ENCODE measurements around the gene HS6ST1.
A peak's percentile ranks its signal among the peaks of the same experiment; 100 is the strongest.

The HS6ST1 gene

GRCh38 chr2:128234613-128235012, 84.1 kb downstream of the HS6ST1 start:
- Histone ChIP-seq H3K4me1 (ENCODE audit: control insufficient read depth in 1 of 2, insufficient read depth in 1 of 2, low read depth in 1 of 2, low read length in 1 of 2) (peaks cover 9 to 11% of the 10 kb centered on the region in 2 experiments), H3K36me3 (no peaks in the 10 kb centered on the region), H3K9me3 (no peaks in the 10 kb centered on the region), H3K4me3 (ENCODE audit: low read depth in 1 of 2, low read length in 1 of 2) (no peak overlapping the region), H3K27me3 (peaks cover 32% of the 10 kb centered on the region), H3K27ac (no peak overlapping the region)
- no peak for TF ChIP-seq CTCF (IDR thresholded peaks at IDR 0.05)

- peak overlapping the region; percentile 77 for H3K27ac ChIP-seq
- peaks cover 36% of the 10 kb centered on the region for H3K27me3 ChIP-seq
- no peaks in the 10 kb centered on the region for H3K36me3 ChIP-seq
- peaks cover 9 to 11% of the 10 kb centered on the region in 2 experiments for H3K4me1 ChIP-seq (ENCODE audit: control insufficient read depth in 1 of 2, insufficient read depth in 1 of 2, low read depth in 1 of 2, low read length in 1 of 2)
- no peaks in the 10 kb centered on the region for H3K9me3 ChIP-seq
- no peak for TF ChIP-seq CTCF (IDR thresholded peaks at IDR 0.05)
- peak overlapping the region; percentile 69 to 88 for H3K4me3 ChIP-seq (ENCODE audit: low read depth in 1 of 2, low read length in 1 of 2)
Measured at GRCh38 chr2:128233790-128234395, 84.8 kb downstream of the HS6ST1 start.

- peak overlapping the region; percentile 69 to 88 for H3K4me3 ChIP-seq (ENCODE audit: low read depth in 1 of 2, low read length in 1 of 2)
- peaks cover 36% of the 10 kb centered on the region for H3K27me3 ChIP-seq
- no peaks in the 10 kb centered on the region for H3K9me3 ChIP-seq
- peaks cover 9 to 11% of the 10 kb centered on the region in 2 experiments for H3K4me1 ChIP-seq (ENCODE audit: control insufficient read depth in 1 of 2, insufficient read depth in 1 of 2, low read depth in 1 of 2, low read length in 1 of 2)
- peak; percentile 95 for TF ChIP-seq CTCF (IDR thresholded peaks at IDR 0.05)
- peak overlapping the region; percentile 77 for H3K27ac ChIP-seq
- H3K36me3 ChIP-seq: no peaks in the 10 kb centered on the region
Measured at GRCh38 chr2:128232965-128233789, 85.5 kb downstream of the HS6ST1 start.

GRCh38 chr2:128228894-128229293, 89.8 kb downstream of the HS6ST1 start:
- no peaks in the 10 kb centered on the region for H3K9me3 ChIP-seq
- no peak overlapping the region for H3K4me3 ChIP-seq (ENCODE audit: low read depth in 1 of 2, low read length in 1 of 2)
- H3K36me3 ChIP-seq: no peaks in the 10 kb centered on the region
- no peak overlapping the region for H3K27ac ChIP-seq
- no peak for TF ChIP-seq CTCF (IDR thresholded peaks at IDR 0.05)
- peaks cover 9 to 11% of the 10 kb centered on the region in 2 experiments for H3K4me1 ChIP-seq (ENCODE audit: control insufficient read depth in 1 of 2, insufficient read depth in 1 of 2, low read depth in 1 of 2, low read length in 1 of 2)
- H3K27me3 ChIP-seq: peaks cover 36% of the 10 kb centered on the region

- Histone ChIP-seq H3K36me3 (no peaks in the 10 kb centered on the region), H3K27ac (no peak overlapping the region), H3K4me1 (ENCODE audit: control insufficient read depth in 1 of 2, insufficient read depth in 1 of 2, low read depth in 1 of 2, low read length in 1 of 2) (peaks cover 4 to 7% of the 10 kb centered on the region in 2 experiments), H3K4me3 (ENCODE audit: low read depth in 1 of 2, low read length in 1 of 2) (no peak overlapping the region), H3K27me3 (peaks cover 35% of the 10 kb centered on the region), H3K9me3 (no peaks in the 10 kb centered on the region)
- no peak for TF ChIP-seq CTCF (IDR thresholded peaks at IDR 0.05)
Measured at GRCh38 chr2:128227862-128228261, 90.8 kb downstream of the HS6ST1 start.

Data from neutrophil (primary cell).